Breast epithelium (tissue), 4 donors: ENCODE results near the gene EPHA8. TPM values are rescaled to one million over a fixed set of nuclear protein-coding genes. Genes with fewer than 3 reads are reported as not detected.

ENCODE experiments used
- DNase-seq, 2 donors: peaks; one replicate each; pipeline ENCODE4 v3.0.0-alpha.2; 2019; ENCODE audit warnings: low spot score in 2 of 2
- H3K27ac ChIP-seq, 2 donors: fragments of 200-600 bp; sonication (generic) in 1 of 2; one replicate each; pipeline ENCODE4 v1.5.1; 2016 to 2019; ENCODE audit warnings: mild to moderate bottlenecking in 1 of 2
- H3K27me3 ChIP-seq, 2 donors: fragments of 200-600 bp; sonication (generic) in 1 of 2; one replicate each; pipeline versions ENCODE4 v1.5.1 to v1.6.0; 2017 to 2019; ENCODE audit warnings: control low read depth in 1 of 2, mild to moderate bottlenecking in 1 of 2
- H3K36me3 ChIP-seq: fragments of 200-600 bp; one replicate; pipeline ENCODE4 v1.5.1; 2019
- H3K4me1 ChIP-seq, 2 donors: fragments of 200-600 bp; sonication (generic); one replicate each; pipeline ENCODE4 v1.5.1; 2016 to 2019; ENCODE audit warnings: control low read depth in 1 of 2
- H3K4me3 ChIP-seq, 3 donors: fragments of 200-600 bp; sonication (generic); 1 replicate in 2 of 3; 2 replicates in 1 of 3; pipeline ENCODE4 v1.5.1; 2016 to 2019; ENCODE audit warnings: mild to moderate bottlenecking in 3 of 3, moderate library complexity in 2 of 3
- H3K9me3 ChIP-seq, 2 donors: fragments of 200-600 bp; sonication (generic) in 1 of 2; one replicate each; pipeline ENCODE4 v1.5.1; 2016 to 2019; ENCODE audit warnings: control low read depth in 1 of 2
- POLR2A ChIP-seq: fragments of 450-650 bp; IDR thresholded peaks from one replicate; pipeline ENCODE4 v1.6.1; 2016; ENCODE audit warnings: antibody characterized with exemption, mild to moderate bottlenecking, moderate library complexity
- POLR2AphosphoS5 ChIP-seq, 3 donors: sonication (generic); formaldehyde crosslinking; IDR thresholded peaks; one replicate each; pipeline ENCODE4 v1.6.1; 2017; ENCODE audit warnings: antibody characterized with exemption in 3 of 3
- intact Hi-C: fragments of 100-400 bp; cut with DNase I; formaldehyde crosslinking; loops from one replicate; pipeline ENCODE4 v1.15.1; 2023; ENCODE audit warnings: low total_unique reads
- total RNA-seq, 3 donors: library from RNA; depleted of rRNA; stranded (reverse); fragments of >200 nt; gene quantifications; one replicate each; pipeline ENCODE4 v1.1.0, GENCODE V29; 2016
- TF ChIP-seq, protein P1 (sequence below), 3 donors: fragments of 450-650 bp; IDR thresholded peaks; one replicate each; pipeline ENCODE4 v1.5.1; 2016 to 2017; ENCODE audit warnings: antibody characterized with exemption in 3 of 3, mild to moderate bottlenecking in 3 of 3, moderate library complexity in 3 of 3

The EPHA8 gene
- total RNA-seq, 3 donors from 2014 or later: not detected

DNA sequence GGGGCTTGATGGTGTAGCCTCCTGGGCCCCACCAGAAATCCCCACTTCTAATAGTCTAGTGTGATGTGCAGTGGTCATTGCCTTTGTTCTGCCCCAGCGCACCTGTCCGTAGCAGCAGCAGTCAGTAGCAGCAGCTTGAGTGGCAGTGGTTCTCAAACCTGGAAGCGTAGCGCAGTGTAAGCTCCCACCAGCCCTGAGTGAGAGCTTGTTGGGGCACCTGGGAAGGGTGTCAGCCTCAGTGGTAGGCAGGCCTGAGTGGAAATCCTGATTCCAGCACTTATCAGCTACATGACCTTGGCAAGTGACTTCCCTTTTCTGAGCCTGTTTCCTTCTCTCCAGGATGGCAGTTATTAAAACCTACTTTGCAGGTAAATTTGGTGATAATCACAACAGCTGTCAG is 41.6 kb upstream of the EPHA8 start:
- intact Hi-C loops: no loop called here
- Histone ChIP-seq H3K4me3 (no peak overlapping the region), H3K4me1 (no peaks in the 10 kb centered on the region), H3K27ac (no peak overlapping the region), H3K9me3 (no peaks in the 10 kb centered on the region), H3K27me3 (no peaks in the 10 kb centered on the region), H3K36me3 (peaks cover 15% of the 10 kb centered on the region)
- TF ChIP-seq POLR2AphosphoS5 (IDR thresholded peaks at IDR 0.05): no peak
- TF ChIP-seq, protein P1, sequence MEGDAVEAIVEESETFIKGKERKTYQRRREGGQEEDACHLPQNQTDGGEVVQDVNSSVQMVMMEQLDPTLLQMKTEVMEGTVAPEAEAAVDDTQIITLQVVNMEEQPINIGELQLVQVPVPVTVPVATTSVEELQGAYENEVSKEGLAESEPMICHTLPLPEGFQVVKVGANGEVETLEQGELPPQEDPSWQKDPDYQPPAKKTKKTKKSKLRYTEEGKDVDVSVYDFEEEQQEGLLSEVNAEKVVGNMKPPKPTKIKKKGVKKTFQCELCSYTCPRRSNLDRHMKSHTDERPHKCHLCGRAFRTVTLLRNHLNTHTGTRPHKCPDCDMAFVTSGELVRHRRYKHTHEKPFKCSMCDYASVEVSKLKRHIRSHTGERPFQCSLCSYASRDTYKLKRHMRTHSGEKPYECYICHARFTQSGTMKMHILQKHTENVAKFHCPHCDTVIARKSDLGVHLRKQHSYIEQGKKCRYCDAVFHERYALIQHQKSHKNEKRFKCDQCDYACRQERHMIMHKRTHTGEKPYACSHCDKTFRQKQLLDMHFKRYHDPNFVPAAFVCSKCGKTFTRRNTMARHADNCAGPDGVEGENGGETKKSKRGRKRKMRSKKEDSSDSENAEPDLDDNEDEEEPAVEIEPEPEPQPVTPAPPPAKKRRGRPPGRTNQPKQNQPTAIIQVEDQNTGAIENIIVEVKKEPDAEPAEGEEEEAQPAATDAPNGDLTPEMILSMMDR (IDR thresholded peaks at IDR 0.05): no peak
- no peak for TF ChIP-seq POLR2A
- DNase-seq: no peak

DNA sequence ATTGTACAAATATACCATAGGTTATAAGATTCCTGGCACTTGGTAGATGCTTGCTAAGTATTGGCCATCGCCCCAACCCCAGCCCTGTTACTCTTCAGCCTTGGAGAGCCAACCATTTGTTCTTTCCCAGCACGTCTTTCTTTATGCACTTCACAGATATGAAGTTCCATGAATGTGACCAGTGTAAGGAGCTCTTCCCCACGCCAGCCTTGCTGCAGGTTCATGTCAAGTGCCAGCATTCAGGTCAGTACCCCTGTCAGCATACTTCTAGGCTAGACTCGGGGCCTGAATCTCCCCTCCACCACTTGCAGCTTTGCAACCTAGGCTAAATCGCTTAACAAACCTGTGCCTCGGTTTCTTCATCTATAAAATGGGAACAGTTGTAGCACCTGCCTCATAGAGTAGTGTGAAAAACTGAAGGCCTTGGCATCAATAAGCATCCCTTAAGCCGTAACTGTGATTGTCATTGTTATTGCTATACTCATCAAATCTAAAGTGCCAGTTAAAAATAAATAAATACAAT is 41.0 kb upstream of the EPHA8 start:
- intact Hi-C loops: no loop called here
- Histone ChIP-seq H3K4me3 (no peak overlapping the region), H3K4me1 (no peaks in the 10 kb centered on the region), H3K27ac (no peak overlapping the region), H3K36me3 (peaks cover 14% of the 10 kb centered on the region), H3K27me3 (no peaks in the 10 kb centered on the region), H3K9me3 (no peaks in the 10 kb centered on the region)
- no peak for DNase-seq
- TF ChIP-seq, protein P1 (IDR thresholded peaks at IDR 0.05): no peak

DNA sequence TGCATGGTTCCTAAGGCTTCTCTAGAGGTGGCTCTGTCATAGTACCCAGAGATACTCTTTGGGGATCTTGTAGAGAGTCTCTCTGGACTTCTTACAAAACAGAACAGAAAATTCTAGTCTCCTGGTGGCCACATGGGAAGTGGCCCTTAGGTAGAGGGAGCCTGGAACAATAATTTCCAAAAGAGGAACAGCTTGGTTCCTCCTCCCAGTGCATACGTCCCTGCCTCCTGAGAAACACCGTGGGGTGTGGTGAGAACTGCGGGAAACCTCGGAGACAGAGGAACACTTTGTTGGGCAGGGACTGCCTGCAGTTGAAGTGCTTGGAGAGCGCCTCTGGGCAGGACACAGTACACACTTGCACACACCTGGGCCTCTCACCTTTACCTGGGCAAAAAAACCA is 38.8 kb upstream of the EPHA8 start:
- Histone ChIP-seq H3K4me3 (no peak overlapping the region), H3K4me1 (no peaks in the 10 kb centered on the region), H3K36me3 (peaks cover 3% of the 10 kb centered on the region), H3K27ac (no peak overlapping the region), H3K27me3 (no peaks in the 10 kb centered on the region), H3K9me3 (no peaks in the 10 kb centered on the region)
- no peak for TF ChIP-seq POLR2A
- TF ChIP-seq, protein P1 (IDR thresholded peaks at IDR 0.05): no peak
- no peak for DNase-seq
- intact Hi-C loops: no loop called here

DNA sequence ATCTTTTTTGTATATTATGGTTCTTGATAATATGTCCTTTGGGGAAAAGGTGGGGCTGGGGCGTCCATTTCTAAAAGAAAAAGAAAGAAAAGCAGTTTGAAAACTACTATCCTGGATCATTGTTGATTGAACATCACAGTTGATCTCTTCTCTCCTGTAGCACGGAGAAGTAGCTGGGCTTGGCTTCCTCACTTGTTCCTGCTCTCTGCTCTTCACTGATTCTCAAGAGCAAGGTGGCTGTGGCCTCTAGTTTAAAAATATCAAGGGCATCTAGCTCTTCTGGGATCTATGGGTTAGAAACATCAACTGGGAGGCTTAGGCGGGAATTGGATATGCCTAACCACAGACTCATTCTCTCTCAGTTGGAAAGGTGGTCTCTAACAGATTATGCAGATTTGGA is 38.1 kb upstream of the EPHA8 start:
- Histone ChIP-seq H3K9me3 (no peaks in the 10 kb centered on the region), H3K4me1 (no peaks in the 10 kb centered on the region), H3K36me3 (peaks cover 3% of the 10 kb centered on the region), H3K27me3 (no peaks in the 10 kb centered on the region), H3K27ac (no peak overlapping the region), H3K4me3 (no peak overlapping the region)
- intact Hi-C loops: no loop called here
- TF ChIP-seq POLR2AphosphoS5 (IDR thresholded peaks at IDR 0.05): no peak
- TF ChIP-seq, protein P1 (IDR thresholded peaks at IDR 0.05): no peak
- no peak for DNase-seq

DNA sequence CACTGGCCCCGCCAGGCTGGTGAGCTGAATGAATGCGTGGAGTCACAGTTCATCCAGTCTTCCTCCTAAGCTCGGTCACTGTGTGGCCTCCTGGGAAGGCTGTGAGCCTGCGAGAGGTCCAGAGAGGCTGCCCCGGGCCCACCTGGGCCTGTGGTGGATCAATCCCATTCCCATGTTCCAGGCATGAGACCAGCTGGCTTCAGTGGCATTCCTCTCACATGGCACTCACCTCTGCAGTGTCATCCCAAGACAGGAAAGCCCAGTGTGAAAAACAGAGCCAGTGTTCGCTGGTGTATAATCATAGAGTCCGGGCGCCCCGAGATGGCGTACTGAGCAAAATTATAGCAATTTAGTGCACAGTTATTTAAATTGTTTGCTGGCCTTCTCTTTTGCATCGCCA is 37.6 kb upstream of the EPHA8 start:
- no peak for TF ChIP-seq POLR2AphosphoS5 (IDR thresholded peaks at IDR 0.05)
- TF ChIP-seq, protein P1 (IDR thresholded peaks at IDR 0.05): no peak
- no peak for TF ChIP-seq POLR2A
- Histone ChIP-seq H3K4me3 (no peak overlapping the region), H3K9me3 (no peaks in the 10 kb centered on the region), H3K4me1 (no peaks in the 10 kb centered on the region), H3K27ac (no peak overlapping the region), H3K36me3 (peaks cover 3% of the 10 kb centered on the region), H3K27me3 (no peaks in the 10 kb centered on the region)
- DNase-seq: no peak
- intact Hi-C loops: no loop called here
